H1 (cell line): ENCODE measurements around the gene PLCL1. TPM values are rescaled to one million over a fixed set of nuclear protein-coding genes. Genes with fewer than 3 reads are reported as not detected.

Source experiments
- ATF2 ChIP-seq: IDR thresholded peaks from 2 replicates; pipeline ENCODE4 v1.6.1; 2012; ENCODE audit warnings: low read length, inconsistent platforms
- CHD2 ChIP-seq: IDR thresholded peaks from 2 replicates; pipeline ENCODE4 v1.6.1; 2012; ENCODE audit warnings: low read length, improper control_type of control experiment
- RFX5 ChIP-seq: IDR thresholded peaks from 2 replicates; pipeline ENCODE4 v1.6.1; 2011; ENCODE audit warnings: low read depth, low read length, improper control_type of control experiment, borderline replicate concordance
- polyA plus RNA-seq, 7 experiments: library from polyadenylated mRNA; depleted of rRNA in 3 of 7; stranded (reverse) in 5 of 7; unstranded in 2 of 7; fragments of >200 nt in 5 of 7; fragments of 200-250 nt in 2 of 7; gene quantifications; 1 replicate in 5 of 7; 2 replicates in 1 of 7; 4 replicates in 1 of 7; pipeline versions ENCODE4 v1.2.1 to v1.2.3, GENCODE V29; 2011 to 2013; ENCODE audit warnings: missing spikeins in 2 of 7, mixed read lengths in 2 of 7
- total RNA-seq: library from RNA; stranded (reverse); fragmentation: NEBNext Ultra II Directional; extraction: Animal tissue kit (Norgen Biotek cat#: 25700); gene quantifications from 2 replicates; pipeline ENCODE4 v1.2.1, GENCODE V29; 2021

PLCL1 gene
- total and polyA plus RNA-seq, 2 of the 8 experiments (the other 6 are each of a cell fraction or from before 2014, with no cell fraction given), result not detected

GRCh38 chr2:198063242-198063641 is 258.8 kb downstream of the PLCL1 start (continued):
- TF ChIP-seq ATF2, result no peak
- TF ChIP-seq RFX5, result no peak
- TF ChIP-seq CHD2, result no peak
- TF ChIP-seq, all 59 proteins: peak for 0
